NCI-H2227 treated with DMSO at 0.1 percent for 48 hours (cell line): Measurements from ENCODE around the gene EFNA4.

Experiments
- DNase-seq: peaks from one replicate; lab custom pipeline; 2025; lab: John Stamatoyannopoulos, UW

The EFNA4 gene

GRCh38 chr1:155073377-155074242 lies 10.1 kb downstream of the EFNA4 start:
- no peak for DNase-seq

GRCh38 chr1:155075535-155075934 lies 12.0 kb downstream of the EFNA4 start:
- DNase-seq, result no peak

- no peak for DNase-seq
Observed at GRCh38 chr1:155076371-155076770, 12.8 kb downstream of the EFNA4 start.

GRCh38 chr1:155077346-155077745 lies 13.8 kb downstream of the EFNA4 start:
- DNase-seq, result no peak

GRCh38 chr1:155077758-155078445 lies 14.4 kb downstream of the EFNA4 start:
- no peak for DNase-seq

GRCh38 chr1:155078469-155079209 lies 15.1 kb downstream of the EFNA4 start, which contains the start of gene EFNA3:
Gene EFNA3 (plus strand): TSS chr1:155078837. CDS start chr1:155078942, 105 bp downstream.
- peak; percentile 64 for DNase-seq

- DNase-seq, result no peak
Observed at GRCh38 chr1:155079210-155079486, 15.6 kb downstream of the EFNA4 start.

GRCh38 chr1:155079487-155080311 lies 16.2 kb downstream of the EFNA4 start:
- no peak for DNase-seq

GRCh38 chr1:155080312-155081228 lies 17.0 kb downstream of the EFNA4 start:
- peak; percentile 92 for DNase-seq

- DNase-seq, result peak; percentile 17
Observed at GRCh38 chr1:155081472-155082300, 18.1 kb downstream of the EFNA4 start.

- no peak for DNase-seq
Observed at GRCh38 chr1:155082301-155083051, 18.9 kb downstream of the EFNA4 start.

- no peak for DNase-seq
Observed at GRCh38 chr1:155083052-155083541, 19.6 kb downstream of the EFNA4 start.

GRCh38 chr1:155083865-155084721 lies 20.6 kb downstream of the EFNA4 start:
- no peak for DNase-seq

- peak; percentile 97 for DNase-seq
Observed at GRCh38 chr1:155084722-155085503, 21.4 kb downstream of the EFNA4 start.

- DNase-seq, result no peak
Observed at GRCh38 chr1:155085504-155086127, 22.1 kb downstream of the EFNA4 start.

- DNase-seq, result no peak
Observed at GRCh38 chr1:155086128-155086741, 22.7 kb downstream of the EFNA4 start.
